Activated CD8-positive, alpha-beta memory T cell treated with anti-CD3 and anti-CD28 coated beads for 36 hours (primary cell): ENCODE measurements around the gene CREG2. TPM values are rescaled to one million over a fixed set of nuclear protein-coding genes. Genes with fewer than 3 reads are reported as not detected.

ENCODE experiments used
- CTCF ChIA-PET: fragments of 350-600 bp; sonication (Branson Sonifier 250); formaldehyde crosslinking; loops from one replicate; lab custom pipeline; 2021; ENCODE audit warnings: antibody characterized with exemption; lab: Charles Lee
- POLR2A ChIA-PET: fragments of 350-600 bp; sonication (Branson Sonifier 250); formaldehyde crosslinking; loops from one replicate; lab custom pipeline; 2021; ENCODE audit warnings: antibody characterized with exemption; lab: Charles Lee
- total RNA-seq, 2 experiments: library from RNA; stranded (reverse); gene quantifications; one replicate each; pipeline ENCODE4 v1.2.3, GENCODE V29; 2021

The CREG2 gene
- total RNA-seq, 2 experiments from 2014 or later, result not detected

DNA sequence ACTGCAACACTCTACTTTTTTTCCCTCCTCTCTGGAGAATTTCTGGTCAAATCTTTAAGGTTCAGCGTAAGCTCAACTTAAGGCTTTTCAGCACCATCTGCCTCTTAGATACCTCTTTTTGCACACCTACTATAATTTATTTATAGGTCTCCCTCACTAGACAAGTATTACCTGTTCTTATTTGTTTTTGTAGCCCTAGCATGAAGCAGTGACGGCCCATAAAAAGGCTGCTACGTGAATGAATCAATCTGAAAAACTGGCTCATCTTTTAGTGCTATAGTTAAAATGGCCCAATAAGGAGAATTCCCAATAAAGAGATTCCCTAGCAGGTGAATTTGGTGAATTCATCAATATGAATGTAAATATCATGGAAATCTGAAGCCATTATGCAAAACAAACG is 85.3 kb downstream of the CREG2 start:
- CTCF ChIA-PET, result no interaction called here
- POLR2A ChIA-PET, result interaction anchor here (1.1 kb wide), 1 partner anchor 48 kb away, joined by 3 read pairs; no protein-coding TSS in a partner anchor

DNA sequence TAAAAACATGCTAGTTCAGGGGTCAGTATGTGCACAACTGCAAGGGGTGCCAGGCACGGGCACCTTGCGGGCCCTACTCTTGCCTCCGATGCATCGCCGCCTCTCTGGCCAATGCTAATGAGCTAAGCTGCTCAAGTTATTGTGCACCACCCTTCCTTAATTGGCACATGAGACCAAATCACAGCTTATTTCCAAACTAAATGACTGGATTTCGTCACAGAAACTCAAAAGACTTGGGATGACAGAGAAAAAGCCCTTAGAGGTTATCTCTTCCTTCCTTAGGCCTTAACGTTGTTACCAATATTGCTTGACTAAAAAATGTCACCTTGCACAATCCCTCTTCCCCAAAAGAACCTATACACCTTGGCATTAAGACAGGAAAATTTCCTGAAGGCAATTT is 86.5 kb downstream of the CREG2 start:
- POLR2A ChIA-PET, result interaction anchor here (1.0 to 2.6 kb wide), 2 partner anchors 8 to 25 kb away, joined by 3 to 14 read pairs; partner anchors contain the start of gene RNF149
- CTCF ChIA-PET, result interaction anchor here (1.2 kb wide), 1 partner anchor 41 kb away, joined by 4 read pairs; no protein-coding TSS in a partner anchor

DNA sequence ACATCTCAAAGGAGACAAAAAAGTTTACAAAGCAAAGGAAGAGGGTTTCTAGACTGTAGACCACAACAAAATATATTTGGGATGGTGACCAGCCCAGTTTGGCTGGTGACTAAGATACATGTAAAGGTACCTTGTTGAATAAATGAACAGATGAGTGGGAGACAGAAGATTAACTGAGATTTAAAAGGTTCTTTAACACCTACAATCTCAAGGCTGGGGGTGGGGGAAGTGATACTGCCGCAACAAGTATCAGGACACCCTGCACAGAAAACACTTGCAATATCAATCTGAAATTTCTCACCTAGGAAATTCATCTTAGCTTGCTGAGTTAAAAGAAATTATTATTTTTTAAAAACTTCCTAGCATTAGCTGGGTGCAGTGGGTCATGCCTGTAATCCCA is 87.1 kb downstream of the CREG2 start:
- CTCF ChIA-PET, result interaction anchor here (1.2 kb wide), 1 partner anchor 42 kb away, joined by 4 read pairs; no protein-coding TSS in a partner anchor
- POLR2A ChIA-PET, result interaction anchor here (2.6 kb wide), 1 partner anchor 9 kb away, joined by 14 read pairs; the partner anchor contains the start of gene RNF149

DNA sequence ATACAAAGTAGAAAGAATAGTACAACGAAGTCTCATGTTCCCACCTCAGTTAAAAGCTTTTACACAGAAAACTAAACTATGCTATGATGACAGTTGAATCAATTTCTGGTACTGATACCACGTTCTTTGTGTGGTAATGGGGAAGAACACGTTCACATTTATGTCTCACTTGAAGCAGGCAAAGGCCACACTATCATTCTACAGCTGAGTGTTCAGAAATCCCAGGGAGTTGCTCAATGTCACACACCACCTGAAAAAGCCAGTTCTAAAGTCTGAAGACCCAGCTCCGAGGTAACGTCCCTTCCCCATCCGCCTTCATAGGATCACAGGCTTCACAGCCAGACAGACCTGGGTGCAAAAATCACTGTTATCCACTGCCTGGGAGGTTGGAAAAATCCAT is 87.7 kb downstream of the CREG2 start:
- POLR2A ChIA-PET, result interaction anchor here (2.6 kb wide), 1 partner anchor 9 kb away, joined by 14 read pairs; the partner anchor contains the start of gene RNF149
- CTCF ChIA-PET, result interaction anchor here (0.6 kb wide), 1 partner anchor 361 kb away, joined by 5 read pairs; no protein-coding TSS in a partner anchor

DNA sequence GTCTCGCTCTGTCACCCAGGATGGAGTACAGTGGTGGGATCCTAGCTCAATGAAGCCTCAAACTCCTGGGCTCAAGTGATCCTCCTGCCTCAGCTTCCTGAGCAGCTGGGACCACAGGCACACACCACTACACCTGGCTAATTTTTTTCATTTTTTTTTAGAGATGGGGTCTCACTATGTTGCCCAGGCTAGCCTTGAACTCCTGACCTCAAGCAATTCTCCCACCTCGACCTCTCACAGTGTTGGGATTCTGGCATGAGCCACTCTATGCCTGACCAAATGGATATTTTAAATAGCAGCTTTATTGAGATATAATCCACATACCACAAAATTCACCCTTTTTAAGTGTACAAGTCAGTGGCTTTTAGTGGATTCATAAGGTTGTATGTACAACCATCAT is 89.9 kb downstream of the CREG2 start:
- ChIA-PET POLR2A (no interaction called here), CTCF (no interaction called here)

DNA sequence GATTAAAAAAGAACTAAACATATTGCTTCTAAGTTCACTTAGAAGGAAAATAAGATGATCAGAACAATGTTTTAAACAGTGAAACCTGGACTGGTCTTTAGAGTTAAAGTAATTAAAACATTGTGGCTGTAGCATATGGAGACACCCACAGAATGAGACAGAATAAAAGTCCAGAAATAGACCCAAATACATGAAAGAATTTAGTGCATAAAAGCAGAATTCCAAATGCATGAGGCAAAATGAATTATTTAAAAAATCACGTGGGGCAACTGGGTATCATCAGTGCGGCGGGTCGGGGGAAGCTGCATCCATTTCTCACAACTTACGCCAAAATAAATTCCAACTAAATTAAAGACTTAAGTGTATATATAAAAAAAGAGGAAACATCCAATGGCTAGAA is 90.9 kb downstream of the CREG2 start:
- ChIA-PET POLR2A (no interaction called here), CTCF (no interaction called here)

DNA sequence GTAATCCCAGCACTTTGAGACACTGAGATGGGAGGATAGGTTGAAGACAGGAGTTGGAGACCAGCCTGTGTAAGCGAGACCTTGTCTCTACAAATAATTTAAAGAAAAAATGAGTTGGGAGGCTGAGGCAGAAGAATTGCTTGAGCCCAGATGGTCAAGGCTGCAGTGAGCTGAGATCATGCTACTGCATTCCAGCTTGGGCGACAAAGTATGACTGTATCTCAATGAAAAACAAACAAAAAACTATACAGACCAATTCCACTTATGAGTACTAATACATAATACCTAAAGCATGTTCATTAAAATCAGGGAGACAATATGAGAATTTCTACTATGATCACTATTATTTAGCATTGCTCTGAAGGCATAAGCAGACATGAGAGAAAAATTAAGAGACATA is 91.4 kb downstream of the CREG2 start:
- ChIA-PET POLR2A (no interaction called here), CTCF (no interaction called here)

Other genes with a start within 250 kb of the CREG2 start
- 1 to 10 TPM in 1 of 2 experiments, under 1 TPM in 1; 0.73 to 1.1 TPM for gene TBC1D8, start 236.1 kb downstream of the CREG2 start, total RNA-seq
- gene CNOT11, start 134.6 kb downstream of the CREG2 start, total RNA-seq, result 10 to 100 TPM; 65.2 to 68.7 TPM
- 10 to 100 TPM; 42.1 to 45.9 TPM for gene RNF149, start 78.8 kb downstream of the CREG2 start, total RNA-seq
- under 1 TPM in 1 of 2 experiments, not detected in 1; 0.11 TPM for gene RFX8, start 87.6 kb upstream of the CREG2 start, total RNA-seq